ENCODE data around the gene UNC5B.

DNA sequence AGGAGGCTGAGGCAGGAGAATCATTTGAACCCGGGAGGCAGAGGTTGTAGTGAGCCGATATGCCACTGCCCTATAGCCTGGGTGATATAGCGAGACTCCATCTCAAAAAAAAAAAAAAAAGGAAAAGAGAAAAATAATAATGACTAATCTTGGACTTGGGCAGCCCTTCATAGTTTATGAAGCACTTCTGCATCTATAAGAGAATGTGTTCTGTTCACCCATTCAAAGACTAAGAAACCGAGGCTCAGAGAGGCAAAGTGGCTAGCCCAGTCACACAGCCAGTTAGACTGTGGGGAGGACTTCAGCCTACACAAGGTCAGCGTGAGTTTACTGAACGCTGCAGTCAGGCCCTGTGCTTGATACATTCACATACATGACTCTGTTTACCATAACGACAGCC lies 46.9 kb downstream of the UNC5B start:
- TF ChIP-seq POLR2AphosphoS5 (IDR thresholded peaks at IDR 0.05): no peak
- TF ChIP-seq, protein P1, sequence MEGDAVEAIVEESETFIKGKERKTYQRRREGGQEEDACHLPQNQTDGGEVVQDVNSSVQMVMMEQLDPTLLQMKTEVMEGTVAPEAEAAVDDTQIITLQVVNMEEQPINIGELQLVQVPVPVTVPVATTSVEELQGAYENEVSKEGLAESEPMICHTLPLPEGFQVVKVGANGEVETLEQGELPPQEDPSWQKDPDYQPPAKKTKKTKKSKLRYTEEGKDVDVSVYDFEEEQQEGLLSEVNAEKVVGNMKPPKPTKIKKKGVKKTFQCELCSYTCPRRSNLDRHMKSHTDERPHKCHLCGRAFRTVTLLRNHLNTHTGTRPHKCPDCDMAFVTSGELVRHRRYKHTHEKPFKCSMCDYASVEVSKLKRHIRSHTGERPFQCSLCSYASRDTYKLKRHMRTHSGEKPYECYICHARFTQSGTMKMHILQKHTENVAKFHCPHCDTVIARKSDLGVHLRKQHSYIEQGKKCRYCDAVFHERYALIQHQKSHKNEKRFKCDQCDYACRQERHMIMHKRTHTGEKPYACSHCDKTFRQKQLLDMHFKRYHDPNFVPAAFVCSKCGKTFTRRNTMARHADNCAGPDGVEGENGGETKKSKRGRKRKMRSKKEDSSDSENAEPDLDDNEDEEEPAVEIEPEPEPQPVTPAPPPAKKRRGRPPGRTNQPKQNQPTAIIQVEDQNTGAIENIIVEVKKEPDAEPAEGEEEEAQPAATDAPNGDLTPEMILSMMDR (IDR thresholded peaks at IDR 0.05): no peak

All from upper lobe of left lung (tissue), 4 donors.